ENCODE results near the gene ZC3H18.

The ZC3H18 gene

DNA sequence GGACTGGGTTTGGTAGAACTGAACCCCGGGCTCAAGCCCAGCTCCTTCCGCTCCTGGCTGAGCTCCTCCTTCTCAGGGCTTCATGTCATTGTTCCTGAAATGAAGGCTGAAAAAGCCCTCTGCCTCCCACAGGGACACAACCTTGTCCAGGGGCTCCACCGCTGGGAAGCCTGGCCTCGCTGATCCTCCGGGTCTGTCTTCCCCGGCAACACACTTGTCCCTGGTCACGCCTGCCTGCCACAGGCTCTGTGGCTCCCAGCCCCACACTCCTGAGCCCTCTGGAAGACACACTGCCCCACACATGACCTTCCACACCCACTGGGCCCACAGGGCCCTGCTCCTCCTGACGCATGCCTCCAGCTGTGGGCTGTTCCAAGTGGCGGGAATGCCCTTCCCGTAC lies 18.0 kb upstream of the ZC3H18 start:
- no peak for DNase-seq

DNA sequence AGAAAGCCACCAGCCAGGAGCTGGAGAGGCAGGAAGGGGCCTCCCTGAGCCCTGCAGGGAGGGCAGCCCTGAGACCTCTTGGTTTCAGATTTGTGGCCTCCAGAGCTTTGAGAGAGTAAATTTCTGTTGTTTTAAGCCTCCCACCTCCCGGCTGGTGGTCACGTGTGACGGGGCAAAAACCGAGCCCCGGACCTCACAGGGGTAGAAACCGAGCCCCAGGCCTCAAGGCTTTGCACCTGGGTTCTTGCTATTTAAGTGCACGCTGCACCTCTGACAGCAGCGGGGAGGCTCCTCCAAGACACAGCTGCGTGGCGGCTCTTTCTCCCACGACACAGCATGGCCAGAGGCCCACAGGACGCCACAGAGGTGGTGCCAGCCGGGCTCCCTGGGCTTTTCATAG lies 17.4 kb upstream of the ZC3H18 start:
- DNase-seq = no peak

DNA sequence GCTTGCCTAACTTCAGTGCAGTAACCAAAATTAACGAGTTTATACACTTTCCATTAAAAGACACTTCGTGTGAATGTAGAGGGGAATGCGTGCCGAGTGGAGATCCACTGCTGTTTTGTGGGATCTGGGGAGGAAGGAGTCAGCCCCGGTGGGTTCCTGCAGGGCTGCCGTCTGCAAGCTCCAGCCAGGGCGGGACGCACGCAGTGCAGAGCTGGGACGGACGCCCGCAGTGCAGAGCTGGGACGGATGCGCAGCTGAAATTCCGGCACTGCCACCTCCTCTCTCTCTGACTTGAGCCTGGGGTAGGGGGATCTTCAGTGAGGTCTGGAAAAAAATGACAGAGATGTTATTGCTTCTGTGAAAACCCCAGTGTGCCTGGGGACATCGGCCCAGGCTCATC lies 16.5 kb upstream of the ZC3H18 start:
- DNase-seq = no peak

- DNase-seq = no peak
Observed at GRCh38 chr16:88554711-88555264, 15.4 kb upstream of the ZC3H18 start.

GRCh38 chr16:88556294-88556988 lies 13.8 kb upstream of the ZC3H18 start:
- no peak for DNase-seq

GRCh38 chr16:88558457-88559442 lies 11.5 kb upstream of the ZC3H18 start:
- DNase-seq = peak; percentile 82

DNA sequence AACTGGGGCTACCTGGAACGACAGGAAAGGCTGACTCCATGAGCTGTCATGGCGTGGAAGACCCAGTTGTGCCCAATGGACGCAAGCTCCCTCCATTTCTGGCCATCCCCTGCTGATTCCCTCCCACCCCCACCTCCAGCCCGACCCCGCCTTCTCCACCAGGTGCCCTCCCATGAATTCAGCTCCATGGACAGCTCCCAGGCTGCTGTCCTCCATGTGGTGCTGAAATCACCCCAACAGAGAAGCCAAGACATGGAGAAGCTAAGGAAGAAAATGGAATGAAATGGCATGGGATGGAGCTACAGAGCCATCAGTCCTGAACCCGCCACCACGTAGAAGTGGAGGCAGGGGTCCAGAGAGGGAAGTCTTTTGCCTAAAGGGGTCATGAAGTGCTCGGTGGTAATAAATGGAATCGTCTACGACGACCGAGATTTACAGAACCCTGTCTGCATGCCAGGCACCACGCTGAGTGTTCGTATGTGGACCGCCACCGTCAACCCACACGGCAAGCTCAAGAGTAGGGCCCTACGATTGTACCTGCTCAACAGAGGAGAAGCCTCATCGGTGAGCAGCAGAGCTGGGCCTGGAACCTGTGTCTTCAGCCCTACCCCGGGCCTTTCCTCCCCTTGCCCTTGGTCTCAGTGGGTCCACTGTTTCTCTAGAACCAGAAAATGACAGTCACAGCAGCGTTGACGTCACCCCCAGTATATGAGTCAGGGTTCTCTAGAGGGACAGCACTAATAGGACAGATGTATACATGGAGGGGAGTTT lies 9.3 kb upstream of the ZC3H18 start:
- peak; percentile 63 for DNase-seq

GRCh38 chr16:88561485-88562359 lies 8.5 kb upstream of the ZC3H18 start:
- peak; percentile 75 for DNase-seq

GRCh38 chr16:88566158-88566557 lies 4.0 kb upstream of the ZC3H18 start:
- peak; percentile 55 for DNase-seq

DNA sequence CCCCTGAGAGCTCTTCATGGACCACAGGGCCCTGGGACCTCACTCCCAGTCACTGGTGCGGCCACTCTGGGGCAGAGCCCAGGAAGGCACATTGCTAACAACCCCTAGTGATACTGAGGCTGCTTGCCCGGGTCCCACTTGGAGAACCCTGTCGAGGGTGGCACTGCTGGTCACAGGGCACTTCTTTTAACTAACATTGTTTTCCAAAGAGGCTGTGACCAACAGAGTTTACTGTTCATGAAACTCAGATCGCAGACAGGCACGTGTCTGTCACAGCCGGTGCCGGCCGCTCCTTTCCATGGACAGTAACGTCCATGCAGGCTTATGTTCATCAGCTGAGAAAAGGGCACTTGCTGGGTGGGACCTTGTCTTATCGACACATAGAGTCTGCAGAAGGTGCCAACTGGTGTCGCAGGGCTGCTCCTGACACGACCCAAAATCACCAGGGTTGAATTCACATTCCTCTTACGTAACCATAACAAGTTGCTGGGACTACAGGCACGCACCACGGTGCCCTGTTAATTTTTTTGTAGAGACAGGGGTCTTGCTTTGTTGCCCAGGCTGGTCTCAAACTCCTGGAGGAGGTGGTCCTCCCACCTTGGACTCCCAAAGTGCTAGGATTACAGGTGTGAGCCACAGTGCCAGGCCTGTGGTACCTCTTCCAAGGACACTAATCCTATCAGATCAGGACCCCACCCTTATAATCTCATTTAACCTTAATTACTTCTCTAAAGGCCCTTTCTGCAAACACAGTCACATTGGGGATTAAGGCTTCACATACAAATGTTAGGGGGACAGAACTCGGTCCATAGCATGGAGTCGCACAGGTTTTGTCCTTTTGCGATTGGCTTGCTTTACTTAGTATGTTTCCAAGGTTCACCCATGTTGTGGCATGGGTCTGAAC lies 1.2 kb upstream of the ZC3H18 start:
- peak; percentile 41 for DNase-seq

GRCh38 chr16:88569614-88569984 lies 604 bp upstream of the ZC3H18 start:
- DNase-seq = no peak

GRCh38 chr16:88570691-88571092 lies 489 bp downstream of the ZC3H18 start:
- peak; percentile 58 for DNase-seq

DNA sequence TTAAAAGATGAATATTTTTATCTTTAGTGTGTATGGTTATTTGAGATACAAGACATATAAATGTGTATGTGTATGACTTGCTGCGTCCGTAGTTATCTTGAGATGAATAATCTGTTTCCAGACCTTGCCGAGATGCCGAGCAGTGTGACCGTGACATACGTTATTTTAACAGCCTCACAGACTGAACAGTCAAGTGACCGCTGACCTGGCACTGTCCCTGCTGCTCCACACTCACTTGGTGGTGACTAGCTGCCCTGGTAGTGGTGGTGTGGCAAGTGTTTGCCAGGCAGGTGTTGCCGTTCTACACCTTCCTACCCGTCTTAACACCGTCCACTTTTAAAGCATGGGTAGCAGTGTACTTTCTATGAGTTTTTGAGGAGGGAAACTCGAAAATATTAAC lies 5.0 kb downstream of the ZC3H18 start:
- DNase-seq = no peak

DNA sequence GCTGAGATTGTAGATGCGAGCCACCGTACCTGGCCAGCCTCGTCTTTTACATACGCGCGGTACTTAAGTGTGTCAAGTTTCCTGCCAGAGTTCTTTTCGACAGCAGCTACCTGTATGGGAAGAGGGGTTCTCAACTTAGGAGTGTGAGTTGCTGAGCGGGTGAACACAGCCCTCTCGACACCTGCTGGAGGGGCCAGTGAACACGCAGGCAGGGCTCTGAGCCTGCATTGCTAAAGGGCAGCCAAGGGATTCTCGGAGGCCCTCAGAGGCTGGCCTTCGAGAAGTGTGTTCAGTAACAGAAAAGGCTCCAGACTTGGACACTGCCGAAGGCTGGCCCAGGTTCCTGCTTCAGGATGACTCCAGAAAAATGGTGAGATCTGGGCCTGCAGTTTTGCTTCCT lies 6.1 kb downstream of the ZC3H18 start:
- no peak for DNase-seq

- no peak for DNase-seq
Observed at GRCh38 chr16:88577166-88577565, 7.0 kb downstream of the ZC3H18 start.

DNA sequence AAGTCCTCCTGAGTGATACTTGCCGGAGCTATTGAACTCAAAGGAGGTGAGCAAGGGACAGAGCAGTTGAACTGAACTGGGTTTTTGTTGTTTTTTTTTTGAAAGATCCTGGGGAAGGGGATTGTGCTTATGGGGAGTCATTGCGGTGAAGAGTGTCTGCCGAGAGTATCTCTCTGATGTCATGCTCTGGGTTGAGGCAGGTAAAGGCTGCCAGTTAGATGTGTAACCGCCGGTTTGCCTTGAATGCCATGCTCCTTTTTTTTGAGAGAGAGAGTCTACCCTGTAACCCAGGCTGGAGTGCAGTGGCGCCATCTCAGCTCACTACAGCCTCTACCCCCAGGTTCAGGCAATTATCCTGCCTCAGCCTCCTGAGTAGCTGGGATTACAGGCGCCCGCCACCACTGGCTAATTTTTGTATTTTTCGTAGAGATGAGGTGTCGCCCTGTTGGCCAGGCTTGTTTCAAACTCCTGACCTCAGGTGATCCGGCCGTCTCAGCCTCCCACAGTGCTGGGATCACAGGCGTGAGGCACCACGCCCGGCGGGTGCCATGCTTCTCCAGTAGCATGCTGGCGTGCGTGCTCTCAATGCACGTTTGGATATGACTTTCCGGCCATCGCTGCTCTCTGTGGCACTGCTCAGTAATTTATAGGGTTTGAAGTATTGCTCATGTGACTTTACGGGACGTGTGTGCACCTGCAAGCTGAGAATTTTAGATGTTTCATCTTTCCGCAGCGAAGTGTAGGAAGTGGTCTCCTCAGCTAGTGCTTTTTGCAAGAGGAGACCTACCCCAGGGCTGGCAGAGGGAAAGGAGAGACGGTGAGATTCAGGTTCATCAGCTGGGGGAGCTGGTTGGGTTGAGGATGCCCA lies 8.5 kb downstream of the ZC3H18 start:
- DNase-seq = no peak

DNA sequence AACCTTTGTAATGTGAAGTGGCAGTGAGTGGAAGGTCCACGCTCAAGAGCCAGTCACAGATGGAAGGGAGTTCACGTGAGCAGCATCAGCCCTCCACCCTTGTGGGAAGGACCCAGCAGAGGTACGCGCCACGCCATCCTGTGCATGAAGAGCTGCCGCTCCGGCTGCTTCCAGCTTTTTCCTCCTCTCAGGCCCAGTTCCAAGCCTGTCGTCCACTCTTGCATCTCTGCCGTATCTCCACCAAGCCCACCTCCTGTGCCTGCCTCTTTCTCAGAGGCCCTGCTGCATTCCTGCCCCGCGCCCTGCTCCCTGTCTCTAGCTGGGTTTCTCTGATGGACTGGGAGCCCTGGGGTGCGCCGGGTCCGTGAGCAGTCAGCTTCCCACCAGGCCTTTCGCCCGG lies 10.2 kb downstream of the ZC3H18 start:
- no peak for DNase-seq

DNA sequence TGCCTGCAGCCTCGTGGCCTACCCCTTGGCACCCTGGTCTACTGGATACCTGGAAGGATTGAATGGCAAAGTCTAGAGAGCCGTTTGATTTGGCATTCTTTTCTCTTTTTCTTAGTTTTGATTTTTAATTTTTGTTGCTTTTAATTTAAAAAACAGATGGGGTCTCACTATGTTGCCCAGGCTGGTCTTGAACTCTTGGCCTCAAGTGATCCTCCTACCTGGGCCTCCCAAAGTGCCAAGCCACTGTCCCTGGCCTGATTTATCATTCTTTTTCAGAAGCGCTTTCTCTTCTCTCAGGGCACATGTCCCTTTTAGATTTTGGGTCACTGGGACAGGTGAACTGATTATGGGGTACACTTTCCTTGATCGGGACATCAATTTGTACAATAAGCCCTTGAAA lies 10.8 kb downstream of the ZC3H18 start:
- no peak for DNase-seq

DNA sequence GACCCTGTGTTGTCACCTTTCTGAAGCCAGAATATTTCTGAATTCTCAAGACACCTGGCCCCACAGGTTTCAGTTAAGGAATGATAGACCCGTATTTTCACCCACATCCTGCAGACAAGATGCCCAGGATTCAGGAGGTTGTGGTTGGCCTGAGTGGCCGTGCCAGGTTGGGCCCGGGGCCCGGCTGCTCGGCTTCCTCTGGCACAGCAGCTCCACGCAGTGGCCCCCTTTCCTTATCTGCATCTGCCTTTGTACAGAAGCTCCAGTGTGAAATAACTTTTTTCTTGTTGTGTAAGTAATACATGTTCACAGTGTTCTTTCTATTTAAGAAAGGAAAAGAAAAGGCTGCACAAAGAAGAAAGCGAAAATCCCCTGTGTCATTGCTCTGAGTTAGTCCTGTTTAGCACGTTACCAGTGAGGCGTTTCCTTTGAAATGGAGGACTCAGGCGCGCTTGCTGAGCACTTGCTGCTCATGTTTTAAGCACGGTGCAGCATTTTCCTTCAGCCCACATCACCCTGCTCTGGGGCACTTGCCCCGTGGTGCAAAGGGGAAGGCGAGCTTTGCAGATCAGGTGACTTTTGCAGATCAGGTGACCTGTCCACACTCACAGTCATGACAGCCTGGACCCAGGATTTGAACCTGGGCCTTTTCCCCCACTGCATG lies 12.8 kb downstream of the ZC3H18 start:
- DNase-seq = no peak
